HG03342 (cell line): ENCODE data around the gene WTAP.
"Not testable (repeated sequence)": the region's sequence is repeated elsewhere in the genome, so short reads cannot be mapped to it uniquely, and the experiment has no call there.

Experiments
- ATAC-seq: cut with Tn5 transposase; IDR thresholded peaks from one replicate; pipeline ENCODE4 v1.9.1; 2021; ENCODE audit warnings: mild to moderate bottlenecking, moderate library complexity; ENCODE audit not compliant: unreplicated experiment

Gene WTAP

DNA sequence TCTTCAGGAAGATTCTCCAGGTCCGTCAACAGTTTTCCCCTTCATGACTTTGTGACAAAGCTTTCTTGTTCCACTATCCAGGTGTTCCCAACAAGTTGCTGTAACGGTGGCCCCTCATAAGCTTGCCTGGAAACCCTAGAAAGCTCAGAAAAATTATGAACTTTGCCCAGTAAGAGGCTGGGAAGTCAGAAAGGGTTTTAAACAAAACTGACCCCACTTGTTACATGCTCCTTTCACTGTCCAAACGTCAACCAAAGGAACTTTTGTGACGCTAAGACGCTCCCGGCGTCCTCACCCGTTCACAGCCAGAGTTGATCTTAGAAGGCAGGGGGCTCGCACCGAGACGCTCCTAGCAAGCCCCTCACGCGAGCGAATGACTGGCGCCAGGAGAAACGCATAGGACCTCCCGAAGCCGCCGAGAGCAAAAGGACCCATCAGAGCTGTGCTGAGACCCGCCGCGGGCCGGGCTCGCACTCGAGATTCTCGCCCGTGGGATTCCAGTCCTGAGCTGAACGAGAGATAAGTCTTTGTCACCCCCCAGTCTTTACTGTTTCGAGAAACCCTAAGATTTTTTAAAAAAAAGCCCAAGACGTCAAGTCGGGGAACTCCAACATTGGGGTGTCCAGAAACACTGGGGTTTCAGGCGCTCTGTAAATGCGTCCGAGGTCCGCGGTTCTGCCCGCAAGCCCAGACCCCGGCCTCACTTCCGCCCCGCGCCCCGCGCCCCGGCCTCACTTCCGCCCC is 34.0 kb downstream of the WTAP start:
- peak; percentile 1 for ATAC-seq

DNA sequence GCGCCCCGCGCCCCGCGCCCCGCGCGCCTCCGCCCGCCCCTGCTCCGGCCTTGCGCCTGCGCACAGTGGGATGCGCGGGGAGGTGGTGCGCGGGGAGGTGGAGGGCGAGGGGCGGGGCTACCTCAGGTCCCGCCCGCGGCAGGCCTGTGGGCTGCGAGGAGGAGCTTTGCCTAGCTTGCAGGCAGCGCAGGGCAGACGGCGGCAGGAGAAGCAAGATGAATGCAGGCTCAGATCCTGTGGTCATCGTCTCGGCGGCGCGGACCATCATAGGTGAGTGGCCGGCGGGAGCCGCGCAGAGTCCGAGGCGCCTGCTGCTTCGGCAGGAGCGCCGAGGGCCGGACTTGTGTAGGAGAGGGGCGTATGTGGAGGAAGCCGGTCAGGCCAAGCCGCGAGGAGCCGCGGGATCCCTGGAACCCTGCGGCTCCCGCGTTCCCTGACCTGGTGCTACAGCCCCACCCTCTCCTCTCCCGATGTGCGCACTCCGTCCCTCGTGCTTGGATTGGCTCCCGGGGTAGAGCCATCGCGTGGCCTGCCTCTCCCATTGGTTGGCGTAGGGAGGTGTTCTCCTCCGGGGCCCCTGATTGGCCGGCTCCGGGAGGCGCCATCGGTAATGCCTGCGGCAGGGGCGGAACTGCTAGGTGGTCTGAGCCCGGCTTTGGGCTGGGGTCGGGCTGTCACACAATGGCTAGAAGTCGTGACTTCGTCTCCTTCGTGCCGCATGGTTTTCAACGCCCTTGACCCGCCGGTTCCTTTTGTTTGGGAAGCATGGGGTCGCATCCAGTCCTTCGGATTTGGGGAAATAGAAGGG is 34.8 kb downstream of the WTAP start, which contains the start of gene ACAT2:
TSS of gene ACAT2 (plus strand) at position 173 of the 808 bp plus-strand sequence. CDS start at position 216, 43 bp downstream.
- peak; percentile 98 for ATAC-seq

DNA sequence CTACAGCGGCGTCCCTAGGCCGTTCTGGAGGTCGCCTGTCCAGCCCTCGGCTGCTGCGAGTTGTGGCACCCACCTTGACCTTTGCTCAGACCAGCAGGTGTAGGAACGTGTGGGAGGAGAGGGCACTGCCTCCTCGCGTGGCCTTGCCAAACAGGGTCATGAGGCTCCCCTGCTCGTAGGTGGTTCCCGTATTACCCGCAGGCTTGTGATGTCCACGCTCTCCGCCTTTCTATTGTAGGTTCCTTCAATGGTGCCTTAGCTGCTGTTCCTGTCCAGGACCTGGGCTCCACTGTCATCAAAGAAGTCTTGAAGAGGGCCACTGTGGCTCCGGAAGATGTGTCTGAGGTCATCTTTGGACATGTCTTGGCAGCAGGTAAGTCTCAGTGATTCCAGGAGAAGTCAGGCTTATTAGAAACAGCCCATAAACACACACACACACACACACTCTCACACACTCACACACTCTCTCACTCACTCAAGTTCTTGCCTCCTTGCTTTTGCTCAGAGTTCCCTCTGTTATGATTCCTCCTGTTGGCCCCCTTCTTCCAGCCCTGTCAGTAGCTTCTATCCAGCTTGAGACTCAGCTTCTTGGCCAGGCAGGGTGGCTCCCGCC is 35.5 kb downstream of the WTAP start:
- ATAC-seq = peak; percentile 3

DNA sequence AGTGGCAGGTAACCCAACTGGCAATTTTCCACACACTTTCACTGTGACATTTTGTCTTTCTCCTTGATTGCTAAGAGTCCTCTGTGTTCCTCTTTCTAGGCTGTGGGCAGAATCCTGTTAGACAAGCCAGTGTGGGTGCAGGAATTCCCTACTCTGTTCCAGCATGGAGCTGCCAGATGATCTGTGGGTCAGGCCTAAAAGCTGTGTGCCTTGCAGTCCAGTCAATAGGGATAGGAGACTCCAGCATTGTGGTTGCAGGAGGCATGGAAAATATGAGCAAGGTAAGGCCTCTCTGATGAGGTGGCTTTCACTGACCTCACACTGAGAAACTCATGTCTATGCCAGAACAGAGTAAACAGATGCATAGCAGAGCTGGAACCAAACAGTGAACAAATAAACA is 39.6 kb downstream of the WTAP start:
- no peak for ATAC-seq

DNA sequence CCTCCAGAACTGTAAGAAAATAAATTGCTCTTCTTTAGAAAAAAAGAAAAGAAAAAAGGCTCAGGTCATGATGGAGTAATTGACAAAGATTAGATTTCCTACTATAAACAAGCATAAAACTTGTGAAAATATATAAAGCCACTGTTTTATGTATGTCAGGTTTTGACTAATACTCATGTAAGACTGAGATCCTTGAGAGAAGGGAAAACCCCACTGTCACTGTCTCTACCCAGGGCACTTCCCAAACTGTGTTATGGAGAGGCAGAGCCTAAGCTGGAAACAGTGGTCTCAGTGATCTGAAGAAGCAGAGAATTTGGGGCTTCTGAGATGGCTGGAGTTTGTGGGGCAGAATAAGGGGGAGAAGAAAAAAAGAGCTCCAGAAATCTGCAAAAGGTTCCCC is 42.2 kb downstream of the WTAP start:
- ATAC-seq = no peak

DNA sequence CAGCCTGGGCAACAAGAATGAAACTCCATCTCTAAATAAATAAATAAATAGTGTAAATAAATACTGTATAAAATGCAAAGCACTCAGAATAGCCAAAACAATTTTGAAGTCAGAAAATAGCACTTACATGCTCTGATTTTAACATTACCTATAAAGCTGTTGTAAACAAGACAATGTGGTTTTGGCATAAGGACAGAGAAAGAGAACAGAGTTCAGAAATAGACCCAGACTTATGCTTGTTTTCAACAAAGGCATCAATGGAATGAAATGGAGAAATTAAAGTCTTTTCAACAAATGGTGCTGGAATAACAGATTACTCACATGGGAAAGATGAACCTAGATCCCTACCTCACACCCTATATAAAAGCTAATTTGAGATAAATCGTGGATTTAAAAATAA is 44.9 kb downstream of the WTAP start:
- ATAC-seq = no peak

DNA sequence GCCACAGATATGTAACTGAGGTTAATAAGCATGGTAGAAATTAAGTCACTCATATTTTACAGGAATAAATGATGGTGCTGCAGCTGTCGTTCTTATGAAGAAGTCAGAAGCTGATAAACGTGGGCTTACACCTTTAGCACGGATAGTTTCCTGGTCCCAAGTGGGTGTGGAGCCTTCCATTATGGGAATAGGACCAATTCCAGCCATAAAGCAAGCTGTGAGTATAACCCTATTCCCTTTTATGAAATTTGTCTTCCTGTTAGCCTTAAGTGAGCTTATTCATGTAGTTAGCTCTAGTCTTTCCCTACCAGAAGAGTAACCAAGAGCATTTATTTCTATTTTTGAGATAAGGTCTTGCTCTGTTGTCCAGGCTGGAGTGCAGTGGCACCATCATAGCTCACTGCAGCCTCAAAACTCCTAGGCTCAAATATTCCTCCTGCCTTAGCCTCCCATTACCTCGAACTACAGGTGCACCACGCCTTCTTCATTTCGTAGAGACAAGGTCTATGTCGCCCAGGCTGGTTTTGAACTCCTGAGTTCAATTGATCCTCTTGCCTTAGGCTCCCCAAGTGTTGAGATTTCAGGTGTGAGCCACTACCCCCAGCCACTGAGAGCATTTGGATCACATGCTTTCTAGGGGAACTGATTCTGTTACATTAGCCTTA is 50.1 kb downstream of the WTAP start:
- ATAC-seq = no peak

DNA sequence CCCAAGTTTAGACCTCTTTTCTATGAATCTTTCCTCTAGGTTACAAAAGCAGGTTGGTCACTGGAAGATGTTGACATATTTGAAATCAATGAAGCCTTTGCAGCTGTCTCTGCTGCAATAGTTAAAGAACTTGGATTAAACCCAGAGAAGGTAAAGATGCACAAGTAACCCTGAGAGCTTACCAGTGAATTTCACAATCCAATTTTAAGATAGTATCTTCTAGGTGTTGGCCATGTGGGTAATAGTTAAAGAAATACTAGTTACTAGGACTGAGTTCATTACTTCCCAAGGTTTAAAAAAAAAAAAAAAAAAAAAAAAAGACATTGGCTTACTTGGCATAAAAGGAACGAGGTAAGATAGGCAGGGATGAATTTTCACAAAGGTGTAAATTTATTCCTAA is 50.8 kb downstream of the WTAP start:
- ATAC-seq = no peak

DNA sequence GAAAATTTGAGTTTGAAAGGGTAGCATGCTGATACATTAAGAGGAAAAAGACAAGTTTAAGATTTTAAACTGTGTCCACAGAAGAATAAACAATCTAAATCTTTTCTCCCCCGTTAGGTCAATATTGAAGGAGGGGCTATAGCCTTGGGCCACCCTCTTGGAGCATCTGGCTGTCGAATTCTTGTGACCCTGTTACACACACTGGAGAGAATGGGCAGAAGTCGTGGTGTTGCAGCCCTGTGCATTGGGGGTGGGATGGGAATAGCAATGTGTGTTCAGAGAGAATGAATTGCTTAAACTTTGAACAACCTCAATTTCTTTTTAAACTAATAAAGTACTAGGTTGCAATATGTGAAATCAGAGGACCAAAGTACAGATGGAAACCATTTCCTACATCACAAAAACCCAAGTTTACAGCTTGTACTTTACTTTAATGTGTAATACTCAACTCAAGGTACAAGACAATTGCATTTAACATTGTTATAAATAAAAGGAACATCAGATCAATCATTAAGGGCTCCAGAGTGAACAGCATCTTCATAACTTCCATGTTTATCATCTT is 51.3 kb downstream of the WTAP start:
- no peak for ATAC-seq

DNA sequence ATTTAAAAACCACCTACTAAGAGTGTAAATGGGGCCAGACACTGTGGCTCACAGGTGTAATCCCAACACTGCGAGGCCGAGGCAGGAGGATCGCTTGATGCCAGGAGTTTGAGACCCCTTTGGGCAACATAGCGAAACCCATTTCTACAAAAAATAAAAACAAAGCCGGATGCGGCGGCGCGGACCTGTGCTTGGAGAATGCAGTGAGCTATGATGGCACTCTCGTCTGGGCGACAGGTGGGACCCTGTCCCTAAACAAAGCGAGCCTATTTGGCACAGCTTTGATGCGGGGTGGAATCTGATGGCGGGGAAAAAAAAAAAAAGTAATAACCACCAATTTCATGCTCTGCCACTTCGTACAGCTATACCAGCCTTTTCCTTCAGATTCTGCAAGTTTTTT is 61.0 kb downstream of the WTAP start:
- no peak for ATAC-seq

DNA sequence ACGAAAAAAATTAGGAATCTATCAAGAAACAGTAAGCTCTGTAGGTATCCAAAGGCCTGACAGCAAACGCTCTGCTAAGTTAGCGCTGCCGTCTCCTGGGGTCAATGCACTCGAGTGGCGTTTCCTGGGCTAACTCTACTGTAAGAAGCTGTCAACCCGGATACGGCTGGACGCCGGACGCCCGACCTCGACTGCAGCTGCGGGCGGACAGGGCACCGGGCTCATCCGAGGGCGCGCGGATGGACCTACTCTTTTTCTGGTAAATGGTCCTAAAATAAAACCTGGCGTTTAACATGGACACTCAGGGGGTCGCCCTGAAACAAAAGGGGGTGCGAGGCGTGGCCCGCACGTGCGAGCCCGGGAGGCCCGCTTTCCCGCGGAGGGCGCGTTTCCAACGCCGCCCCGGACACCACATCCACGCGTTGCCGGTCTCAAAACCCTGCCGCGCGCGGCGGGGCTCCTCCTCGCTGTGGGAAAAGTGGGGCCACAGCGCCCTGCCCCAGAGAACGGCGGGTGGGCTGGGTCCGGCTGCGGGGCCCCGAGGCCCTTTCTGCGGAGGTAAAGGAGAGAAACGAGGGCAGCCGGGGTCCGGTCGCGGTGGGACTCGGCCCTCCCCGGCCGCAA is 61.6 kb downstream of the WTAP start:
- peak; percentile 0 for ATAC-seq

DNA sequence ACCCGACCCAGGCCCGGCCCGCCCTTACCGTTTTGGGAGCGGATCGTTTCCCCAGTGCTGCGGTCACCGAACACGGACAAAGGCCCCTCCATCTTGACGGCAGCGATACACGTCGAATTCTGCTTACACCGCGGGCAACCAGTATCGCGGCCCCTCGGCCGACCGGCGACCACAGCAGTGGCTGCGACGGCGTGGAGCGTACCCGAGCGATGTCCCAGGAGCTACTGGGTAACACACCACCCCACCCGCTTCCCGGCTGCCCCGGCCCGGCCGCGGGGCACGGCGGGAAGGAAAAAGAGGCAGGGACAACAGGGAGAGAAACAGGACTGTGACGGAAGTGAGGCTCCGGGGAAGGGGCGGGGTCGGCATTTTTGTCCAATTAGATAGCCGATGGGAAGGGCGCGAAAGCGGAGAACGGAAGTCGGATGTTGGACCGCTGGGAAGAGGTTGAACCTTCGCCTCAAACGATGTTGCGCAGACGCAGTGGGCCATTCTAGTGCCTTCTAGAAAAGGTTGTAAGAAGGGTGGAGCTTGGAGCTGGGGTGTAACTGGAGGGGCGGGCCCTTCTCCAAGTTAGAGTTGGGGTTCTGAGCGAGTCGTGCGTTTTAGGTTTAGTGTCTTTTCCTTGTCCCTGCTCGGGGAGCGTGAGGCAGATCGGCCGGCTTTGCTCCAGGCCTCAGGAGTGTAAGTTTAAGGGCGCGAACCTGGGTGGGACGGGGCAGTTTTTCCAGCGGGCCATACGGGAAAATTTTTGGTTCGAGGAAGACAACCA is 62.3 kb downstream of the WTAP start, which contains the start of gene TCP1:
TSS of gene TCP1 (minus strand) at position 226 of the 772 bp plus-strand sequence. CDS start at position 92, 134 bp downstream.
- peak; percentile 69 for ATAC-seq

DNA sequence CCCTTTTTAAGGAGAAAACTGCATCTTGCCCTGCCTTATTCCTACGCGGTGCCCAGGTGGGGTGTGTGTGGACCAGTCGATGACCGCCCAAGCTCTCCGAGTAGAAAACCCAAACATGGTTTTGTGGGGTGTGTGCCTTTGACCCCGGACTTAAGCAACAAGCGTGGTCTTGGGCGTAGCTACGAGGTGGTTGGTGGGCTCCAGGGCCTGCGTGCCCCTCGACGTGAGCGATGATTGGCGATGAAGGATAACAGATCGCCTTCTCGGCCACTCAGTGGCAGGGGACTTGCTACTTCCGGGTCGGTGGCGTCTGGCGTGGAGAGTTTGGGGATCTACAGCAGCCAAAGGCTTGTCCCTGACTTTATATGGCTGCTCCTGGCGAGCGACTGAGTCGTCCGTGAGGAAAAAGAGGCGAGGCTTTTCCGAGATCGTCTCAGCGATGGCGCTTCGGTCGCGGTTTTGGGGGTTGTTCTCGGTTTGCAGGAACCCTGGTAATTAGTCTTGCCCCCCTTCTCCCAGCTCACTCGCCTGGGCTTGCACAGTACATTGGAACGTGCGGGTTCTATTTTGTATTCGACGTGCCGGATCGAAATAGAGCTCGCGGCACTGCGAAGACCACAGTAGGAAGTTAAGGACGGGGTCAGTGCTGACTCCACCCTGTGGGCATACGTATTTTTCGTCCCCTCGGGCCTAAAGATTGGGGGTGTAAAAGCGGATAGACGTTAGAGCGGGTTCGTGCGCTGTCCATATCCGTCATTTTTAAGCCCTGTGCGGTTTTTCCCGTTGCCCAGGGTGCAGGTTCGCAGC is 63.0 kb downstream of the WTAP start, which contains the start of gene MRPL18:
TSS of gene MRPL18 (plus strand) at position 319 of the 807 bp plus-strand sequence. CDS start at position 440, 121 bp downstream.
- peak; percentile 83 for ATAC-seq

DNA sequence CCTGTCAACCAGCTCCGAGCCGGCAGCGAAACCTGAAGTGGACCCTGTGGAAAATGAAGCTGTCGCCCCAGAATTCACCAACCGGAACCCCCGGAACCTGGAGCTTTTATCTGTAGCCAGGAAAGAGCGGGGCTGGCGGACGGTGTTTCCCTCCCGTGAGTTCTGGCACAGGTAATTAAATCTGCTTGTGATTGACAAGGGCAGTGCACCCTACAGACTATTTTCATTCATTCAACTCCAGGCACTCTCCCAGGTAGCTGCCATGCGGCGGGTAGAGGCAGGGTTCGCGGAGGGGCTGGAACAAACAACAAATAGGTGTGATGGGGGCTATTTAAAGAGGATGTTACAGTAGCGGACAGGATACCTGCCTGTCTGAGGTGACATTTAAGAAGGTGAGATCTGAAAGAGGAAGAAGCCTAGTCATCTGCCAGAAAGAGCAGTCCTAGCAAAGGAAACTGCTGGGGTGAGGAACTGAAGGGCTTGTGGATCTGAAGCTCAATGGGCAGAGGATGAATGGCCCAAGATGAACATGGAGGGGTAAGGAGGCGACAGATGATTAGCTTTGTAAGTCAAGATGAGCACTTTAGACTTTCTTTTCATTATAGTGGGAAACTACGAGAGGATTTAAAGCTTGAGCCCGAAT is 63.8 kb downstream of the WTAP start:
- ATAC-seq = no peak

DNA sequence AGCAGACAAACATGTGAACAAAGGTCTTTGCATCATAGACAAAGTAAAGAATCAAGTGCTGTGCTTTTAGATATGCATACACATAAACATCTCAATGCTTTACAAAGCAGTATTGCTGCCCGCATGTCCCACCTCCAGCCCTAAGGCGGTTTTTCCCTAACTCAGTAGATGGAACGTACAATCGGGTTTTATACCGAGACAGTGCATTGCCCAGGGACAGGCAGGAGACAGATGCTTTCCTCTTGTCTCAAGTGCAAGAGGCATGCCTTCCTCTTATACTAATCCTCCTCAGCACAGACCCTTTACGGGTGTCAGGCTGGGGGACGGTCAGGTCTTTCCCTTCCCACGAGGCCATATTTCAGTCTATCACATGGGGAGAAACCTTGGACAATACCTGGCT is 67.7 kb downstream of the WTAP start:
- not testable (repeated sequence) for ATAC-seq

DNA sequence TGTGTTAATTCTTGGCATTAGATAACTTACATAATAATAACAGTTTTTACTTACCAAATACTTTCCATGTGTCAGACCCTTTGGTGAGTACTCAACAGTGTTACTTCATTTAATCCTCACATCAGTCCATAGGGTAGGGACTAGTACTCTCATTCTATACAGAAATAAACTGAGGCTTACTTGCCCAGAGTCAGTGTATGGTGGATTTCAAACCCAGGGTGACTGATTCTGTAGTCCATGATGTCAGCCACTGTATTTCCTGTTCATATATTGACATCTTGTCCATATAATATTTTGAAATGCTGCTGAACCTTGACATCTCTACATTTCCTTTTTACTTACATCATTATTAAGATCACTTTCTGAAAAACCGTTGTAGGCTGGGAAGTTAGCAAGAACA is 70.2 kb downstream of the WTAP start:
- ATAC-seq = no peak

DNA sequence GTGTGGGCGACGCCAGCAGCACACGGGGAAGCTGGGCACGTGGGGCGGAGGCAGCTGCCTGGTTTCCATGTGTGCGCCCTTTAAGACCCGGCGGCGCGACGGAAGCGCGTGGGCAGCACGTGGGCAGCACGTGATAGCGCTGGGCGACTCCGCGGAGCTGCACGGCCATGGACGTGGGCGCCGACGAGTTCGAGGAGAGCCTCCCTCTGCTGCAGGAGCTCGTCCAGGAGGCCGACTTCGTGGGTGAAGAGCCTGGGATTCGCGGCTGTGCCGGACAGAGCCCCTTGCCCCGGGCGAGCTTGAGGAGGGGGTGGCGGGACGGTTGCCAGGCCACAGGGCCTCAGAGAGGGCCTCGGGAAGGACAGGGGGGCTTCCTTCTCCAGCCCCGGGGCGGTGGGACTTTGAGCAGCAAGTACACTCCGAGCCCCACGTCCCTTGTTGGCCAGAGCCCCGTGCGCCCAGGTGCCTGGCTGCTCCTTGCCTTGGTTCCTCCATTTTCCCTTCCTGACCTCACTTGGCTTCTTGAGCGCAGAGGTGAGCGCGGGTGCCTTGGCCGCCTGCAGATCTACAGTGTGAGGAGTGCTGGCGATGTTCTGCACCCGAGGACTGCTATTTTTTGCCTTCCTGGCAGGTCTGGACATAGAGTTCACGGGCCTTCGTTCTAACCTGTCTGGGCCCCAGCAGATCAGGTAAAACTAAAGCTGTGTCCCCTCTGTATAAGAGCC is 73.0 kb downstream of the WTAP start, which contains the start of gene PNLDC1:
TSS of gene PNLDC1 (plus strand) at position 136 of the 725 bp plus-strand sequence. CDS start at position 168, 32 bp downstream.
- ATAC-seq = no peak
